Prostate gland (tissue), 2 donors: ENCODE data around the gene KLHL20.

ENCODE experiments used
- CTCF ChIP-seq, 4 experiments: fragments of 200-600 bp in 2 of 4; fragments of 450-650 bp in 2 of 4; sonication (generic) in 2 of 4; IDR thresholded peaks; 1 replicate in 3 of 4; 2 replicates in 1 of 4; pipeline ENCODE4 v1.5.1; 2016 to 2019; ENCODE audit warnings: antibody characterized with exemption in 4 of 4, mild to moderate bottlenecking in 2 of 4, moderate library complexity in 2 of 4
- POLR2A ChIP-seq: fragments of 450-650 bp; IDR thresholded peaks from one replicate; pipeline ENCODE4 v1.6.1; 2016; ENCODE audit warnings: antibody characterized with exemption, mild to moderate bottlenecking
- POLR2AphosphoS5 ChIP-seq: sonication (generic); formaldehyde crosslinking; IDR thresholded peaks from one replicate; pipeline ENCODE4 v1.6.1; 2017; ENCODE audit warnings: antibody characterized with exemption

GRCh38 chr1:173824315-173825081, 109.7 kb downstream of the KLHL20 start, which contains the start of the genes CENPL and DARS2:
- TF ChIP-seq CTCF (IDR thresholded peaks at IDR 0.05), result no peak
- TF ChIP-seq POLR2AphosphoS5, result peak; percentile 94
- TF ChIP-seq POLR2A, result peak; percentile 13
